CD14-positive monocyte (primary cell): Measurements from ENCODE around the gene LAPTM4A. TPM values are rescaled to one million over a fixed set of nuclear protein-coding genes. Genes with fewer than 3 reads are reported as not detected.

Experiments used
- DNase-seq, 3 donors: peaks; one replicate each; pipeline ENCODE4 v3.0.0-alpha.2; 2011 to 2022
- H2AFZ ChIP-seq: 2 replicates; pipeline ENCODE4 v1.6.0; 2012; ENCODE audit warnings: mild to moderate bottlenecking, low read depth, low read length, inconsistent platforms; ENCODE audit not compliant: insufficient read depth, poor library complexity, severe bottlenecking
- H3K27ac ChIP-seq, 2 donors: 1 replicate in 1 of 2; 2 replicates in 1 of 2; pipeline ENCODE4 v1.5.1; 2012 to 2013; ENCODE audit warnings: low read length in 2 of 2, control low read depth in 1 of 2, inconsistent platforms in 1 of 2, low read depth in 1 of 2, mild to moderate bottlenecking in 1 of 2
- H3K27me3 ChIP-seq, 2 donors: one replicate each; pipeline versions ENCODE4 v1.6.0 to v1.6.1; 2011 to 2013; ENCODE audit warnings: low read length in 2 of 2; ENCODE audit not compliant: control insufficient read depth in 2 of 2, insufficient read depth in 2 of 2
- H3K36me3 ChIP-seq, 2 donors: replicated peaks in 1 of 2; 1 replicate in 1 of 2; 2 replicates in 1 of 2; pipeline versions ENCODE4 v1.5.1 to v1.6.1; 2012 to 2013; ENCODE audit warnings: low read length in 2 of 2, control low read depth in 1 of 2, inconsistent platforms in 1 of 2, mild to moderate bottlenecking in 1 of 2; ENCODE audit not compliant: insufficient read depth in 2 of 2, control insufficient read depth in 1 of 2
- H3K4me1 ChIP-seq, 2 donors: 1 replicate in 1 of 2; 2 replicates in 1 of 2; pipeline versions ENCODE4 v1.5.1 to v1.6.1; 2012 to 2013; ENCODE audit warnings: low read length in 2 of 2, control low read depth in 1 of 2, inconsistent platforms in 1 of 2, mild to moderate bottlenecking in 1 of 2, moderate library complexity in 1 of 2; ENCODE audit not compliant: insufficient read depth in 2 of 2, control insufficient read depth in 1 of 2
- H3K4me2 ChIP-seq: replicated peaks from 2 replicates; pipeline ENCODE3; 2012; ENCODE audit warnings: low read length, moderate library complexity, mild to moderate bottlenecking; ENCODE audit not compliant: poor library complexity, severe bottlenecking; ENCODE audit errors: extremely low read depth
- H3K4me3 ChIP-seq, 3 experiments: fragments of 200-600 bp in 1 of 3; sonication (generic) in 1 of 3; replicated peaks in 1 of 3; 1 replicate in 2 of 3; 2 replicates in 1 of 3; pipeline ENCODE4 v1.5.1; 2011 to 2013; ENCODE audit warnings: low read length in 3 of 3, mild to moderate bottlenecking in 3 of 3, control low read depth in 2 of 3, low read depth in 2 of 3, inconsistent platforms in 1 of 3, moderate library complexity in 1 of 3
- H3K79me2 ChIP-seq: 2 replicates; pipeline ENCODE4 v1.6.0; 2012; ENCODE audit warnings: mild to moderate bottlenecking, control low read depth, inconsistent platforms, low read length, moderate library complexity; ENCODE audit not compliant: insufficient read depth
- H3K9ac ChIP-seq: 2 replicates; pipeline ENCODE4 v1.6.0; 2017; ENCODE audit warnings: low read length, mild to moderate bottlenecking; ENCODE audit not compliant: insufficient read depth, poor library complexity, severe bottlenecking
- H3K9me3 ChIP-seq, 2 donors: replicated peaks in 1 of 2; 1 replicate in 1 of 2; 2 replicates in 1 of 2; pipeline versions ENCODE4 v1.5.1 to v1.6.1; 2012 to 2013; ENCODE audit warnings: low read length in 2 of 2, control low read depth in 1 of 2; ENCODE audit not compliant: control insufficient read depth in 1 of 2, insufficient read depth in 1 of 2
- H4K20me1 ChIP-seq: 2 replicates; pipeline ENCODE4 v1.6.0; 2012; ENCODE audit warnings: mild to moderate bottlenecking, low read length, control low read depth, moderate library complexity; ENCODE audit not compliant: insufficient read depth
- H3K27ac Mint-ChIP-seq, 7 donors: one replicate each; pipeline ENCODE4 v1.8.0; 2020; ENCODE audit warnings: mild to moderate bottlenecking in 7 of 7, mixed read lengths in 7 of 7, moderate library complexity in 6 of 7, inconsistent platforms in 2 of 7
- H3K27me3 Mint-ChIP-seq, 3 donors: one replicate each; pipeline ENCODE4 v1.8.0; 2021 to 2022; ENCODE audit warnings: low read depth in 3 of 3, mild to moderate bottlenecking in 3 of 3, mixed read lengths in 3 of 3, moderate library complexity in 3 of 3, inconsistent platforms in 1 of 3
- H3K36me3 Mint-ChIP-seq, 2 donors: one replicate each; pipeline ENCODE4 v1.8.0; 2020; ENCODE audit warnings: mixed read lengths in 2 of 2, inconsistent platforms in 1 of 2, mild to moderate bottlenecking in 1 of 2
- H3K4me1 Mint-ChIP-seq: one replicate; pipeline ENCODE4 v1.8.0; 2020; ENCODE audit warnings: mild to moderate bottlenecking, mixed read lengths
- H3K4me3 Mint-ChIP-seq, 2 donors: one replicate each; pipeline ENCODE4 v1.8.0; 2020; ENCODE audit warnings: mild to moderate bottlenecking in 2 of 2, mixed read lengths in 2 of 2, moderate library complexity in 1 of 2
- H3K9me3 Mint-ChIP-seq, 7 donors: one replicate each; pipeline ENCODE4 v1.8.0; 2020 to 2022; ENCODE audit warnings: mixed read lengths in 7 of 7, mild to moderate bottlenecking in 6 of 7, moderate library complexity in 6 of 7, inconsistent platforms in 2 of 7
- WGBS: methylation state at CpG from one replicate; pipeline ENCODE4 v1.1.5; 2013; ENCODE audit warnings: missing lambda C conversion rate; ENCODE audit not compliant: insufficient coverage; 5-methylcytosine and 5-hydroxymethylcytosine counted together
- intact Hi-C, 2 donors: fragments of 100-400 bp; cut with micrococcal nuclease; formaldehyde crosslinking; loops; one replicate each; pipeline versions ENCODE4 v1.15.0 to v1.15.1; 2023
- polyA plus RNA-seq, 3 donors: library from polyadenylated mRNA; depleted of rRNA in 1 of 3; unstranded in 2 of 3; stranded (reverse) in 1 of 3; fragments of 300-500 nt in 2 of 3; fragments of >200 nt in 1 of 3; fragmentation: Illumina TruSeq in 2 of 3; gene quantifications; 1 replicate in 2 of 3; 2 replicates in 1 of 3; pipeline ENCODE4 v1.2.3, GENCODE V29; 2012 to 2021
- TF ChIP-seq, protein P1 (sequence below): fragments of 200-600 bp; IDR thresholded peaks from one replicate; pipeline ENCODE4 v1.8.0; 2022; ENCODE audit warnings: antibody characterized with exemption, mild to moderate bottlenecking

The LAPTM4A gene
- polyA plus RNA-seq, 3 donors = 182 to 442 (median 421) TPM

DNA sequence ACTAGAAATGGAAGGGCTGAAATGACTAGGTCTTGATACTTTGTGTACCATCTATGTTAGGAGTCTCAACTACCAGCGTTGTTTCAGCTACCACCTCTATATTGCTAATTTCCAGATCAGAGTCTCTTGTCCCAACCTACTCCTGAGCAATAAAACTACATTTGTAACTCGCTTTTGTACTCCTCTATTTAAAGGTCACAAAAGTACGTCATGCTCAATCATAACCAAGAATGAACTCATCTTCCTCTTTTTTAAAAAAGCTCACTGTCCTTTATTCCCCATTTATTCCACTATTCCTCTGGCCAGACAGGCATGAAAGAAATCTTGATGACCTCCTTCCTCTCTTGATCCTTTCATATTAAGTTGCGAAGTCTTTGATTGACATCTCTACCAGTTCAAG is 27.7 kb downstream of the LAPTM4A start:
- H3K9me3 Mint-ChIP-seq = peaks cover 25 to 41% (median 30%) of the 10 kb centered on the region in 7 donors
- Histone ChIP-seq H3K79me2 (no peaks in the 10 kb centered on the region), H3K4me3 (no peak overlapping the region), H3K4me2 (no peak overlapping the region), H3K4me1 (no peaks in the 10 kb centered on the region), H4K20me1 (peaks cover 10% of the 10 kb centered on the region), H3K27me3 (no peaks in the 10 kb centered on the region), H2AFZ (no peak overlapping the region), H3K36me3 (peaks cover 1 to 16% of the 10 kb centered on the region in 2 donors), H3K9me3 (peaks cover 23 to 32% of the 10 kb centered on the region in 2 donors), H3K27ac (no peak overlapping the region), H3K9ac (no peak overlapping the region)
- TF ChIP-seq, protein P1, sequence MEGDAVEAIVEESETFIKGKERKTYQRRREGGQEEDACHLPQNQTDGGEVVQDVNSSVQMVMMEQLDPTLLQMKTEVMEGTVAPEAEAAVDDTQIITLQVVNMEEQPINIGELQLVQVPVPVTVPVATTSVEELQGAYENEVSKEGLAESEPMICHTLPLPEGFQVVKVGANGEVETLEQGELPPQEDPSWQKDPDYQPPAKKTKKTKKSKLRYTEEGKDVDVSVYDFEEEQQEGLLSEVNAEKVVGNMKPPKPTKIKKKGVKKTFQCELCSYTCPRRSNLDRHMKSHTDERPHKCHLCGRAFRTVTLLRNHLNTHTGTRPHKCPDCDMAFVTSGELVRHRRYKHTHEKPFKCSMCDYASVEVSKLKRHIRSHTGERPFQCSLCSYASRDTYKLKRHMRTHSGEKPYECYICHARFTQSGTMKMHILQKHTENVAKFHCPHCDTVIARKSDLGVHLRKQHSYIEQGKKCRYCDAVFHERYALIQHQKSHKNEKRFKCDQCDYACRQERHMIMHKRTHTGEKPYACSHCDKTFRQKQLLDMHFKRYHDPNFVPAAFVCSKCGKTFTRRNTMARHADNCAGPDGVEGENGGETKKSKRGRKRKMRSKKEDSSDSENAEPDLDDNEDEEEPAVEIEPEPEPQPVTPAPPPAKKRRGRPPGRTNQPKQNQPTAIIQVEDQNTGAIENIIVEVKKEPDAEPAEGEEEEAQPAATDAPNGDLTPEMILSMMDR = no peak
- no peak overlapping the region for H3K27ac Mint-ChIP-seq
- H3K36me3 Mint-ChIP-seq = peaks cover 19 to 27% of the 10 kb centered on the region in 2 donors
- intact Hi-C loops = no loop called here
- DNase-seq = no peak
- peaks cover 14% of the 10 kb centered on the region for H3K4me1 Mint-ChIP-seq
- H3K27me3 Mint-ChIP-seq = peaks cover 0 to 3% (median 0%) of the 10 kb centered on the region in 3 donors
- WGBS = 71% methylated on average over 3 of the region's 4 CpGs
- no peak overlapping the region for H3K4me3 Mint-ChIP-seq

- H3K79me2 ChIP-seq = no peaks in the 10 kb centered on the region
- H3K27me3 Mint-ChIP-seq = peaks cover 0 to 2% (median 2%) of the 10 kb centered on the region in 3 donors
- peaks cover 5 to 11% of the 10 kb centered on the region in 2 donors for H3K36me3 Mint-ChIP-seq
- H3K27me3 ChIP-seq = no peaks in the 10 kb centered on the region
- no peak overlapping the region for H3K9ac ChIP-seq
- TF ChIP-seq, protein P1 = no peak
- WGBS = 95% methylated on average over 2 of the region's 3 CpGs
- H4K20me1 ChIP-seq = no peaks in the 10 kb centered on the region
- H3K4me1 Mint-ChIP-seq = peaks cover 14% of the 10 kb centered on the region
- no peak overlapping the region for H2AFZ ChIP-seq
- H3K4me1 ChIP-seq = no peaks in the 10 kb centered on the region
- no peak overlapping the region for H3K27ac ChIP-seq
- no peak overlapping the region for H3K4me3 ChIP-seq
- peaks cover 25 to 38% (median 30%) of the 10 kb centered on the region in 7 donors for H3K9me3 Mint-ChIP-seq
- no peak overlapping the region for H3K4me2 ChIP-seq
- H3K27ac Mint-ChIP-seq = peak overlapping the region in 1 of 7 donors; percentile 55
- peaks cover 23 to 32% of the 10 kb centered on the region in 2 donors for H3K9me3 ChIP-seq
- intact Hi-C loops = no loop called here
- no peak overlapping the region for H3K4me3 Mint-ChIP-seq
- no peak for DNase-seq
- no peaks in the 10 kb centered on the region for H3K36me3 ChIP-seq
These were observed 29.9 kb downstream of the LAPTM4A start for GRCh38 chr2:20021405-20022009.
